GM23248 (cell line): ENCODE data around the gene SRD5A3.

ENCODE experiments used
- EZH2 ChIP-seq: fragments of 200-600 bp; sonication (generic); IDR thresholded peaks from 2 replicates; pipeline ENCODE4 v1.6.1; 2018; ENCODE audit warnings: antibody characterized with exemption, mild to moderate bottlenecking; ENCODE audit not compliant: insufficient read depth, poor library complexity, severe bottlenecking
- EZH2phosphoT487 ChIP-seq: fragments of 200-600 bp; sonication (generic); IDR thresholded peaks from 2 replicates; pipeline ENCODE4 v1.6.1; 2018; ENCODE audit warnings: antibody characterized with exemption, moderate library complexity, mild to moderate bottlenecking, low read depth; ENCODE audit not compliant: insufficient read depth

DNA sequence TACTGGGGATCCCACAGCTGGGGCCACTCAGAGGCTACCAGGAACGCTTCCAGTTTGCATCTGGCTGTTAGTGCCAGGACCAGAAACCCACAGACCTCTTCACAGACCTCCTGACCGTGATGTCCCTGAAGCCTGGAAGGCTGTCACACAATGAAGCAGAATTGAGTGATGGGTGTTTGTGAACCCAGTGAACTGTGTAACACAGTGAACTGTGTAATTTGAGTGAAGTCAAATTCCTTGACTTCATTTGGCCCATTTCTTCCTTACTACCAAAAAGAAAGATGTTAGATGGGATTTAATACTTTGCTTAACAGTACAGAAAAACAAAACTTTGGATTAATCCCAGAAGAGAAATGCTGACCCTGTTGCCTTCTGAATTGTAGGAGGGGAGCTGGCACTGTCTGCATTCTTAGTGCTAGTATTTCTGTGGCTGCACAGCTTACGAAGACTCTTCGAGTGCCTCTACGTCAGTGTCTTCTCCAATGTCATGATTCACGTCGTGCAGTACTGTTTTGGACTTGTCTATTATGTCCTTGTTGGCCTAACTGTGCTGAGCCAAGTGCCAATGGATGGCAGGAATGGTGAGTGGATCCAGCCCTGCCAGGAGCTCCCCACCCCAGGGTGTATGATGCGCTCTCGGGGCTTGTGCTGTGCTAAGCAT is 17.8 kb downstream of the SRD5A3 start:
- TF ChIP-seq EZH2 (no peak), EZH2phosphoT487 (no peak)
